ENCODE measurements around the gene BCAS3.
"Not testable (repeated sequence)": the region's sequence is repeated elsewhere in the genome, so short reads cannot be mapped to it uniquely, and the experiment has no call there.

BCAS3 gene

GRCh38 chr17:61431594-61432311, 754.1 kb downstream of the BCAS3 start:
- DNase-seq (ENCODE audit: low read depth) = no peak
- in situ Hi-C loops (cut with HindIII; ENCODE audit: low sequenced_read_pairs) = no loop called here
- no peak for TF ChIP-seq CTCF (IDR thresholded peaks at IDR 0.05; ENCODE audit: low read depth, low read length, missing control alignments)
- H3K4me3 ChIP-seq (ENCODE audit: low read depth, low read length) = no peak overlapping the region

GRCh38 chr17:61436273-61436672, 758.6 kb downstream of the BCAS3 start:
- in situ Hi-C loops (cut with HindIII; ENCODE audit: low sequenced_read_pairs) = no loop called here
- DNase-seq (ENCODE audit: low read depth) = no peak
- TF ChIP-seq CTCF (IDR thresholded peaks at IDR 0.05; ENCODE audit: low read depth, low read length, missing control alignments) = no peak
- H3K4me3 ChIP-seq (ENCODE audit: low read depth, low read length) = no peak overlapping the region

GRCh38 chr17:61436995-61437704, 759.5 kb downstream of the BCAS3 start:
- TF ChIP-seq CTCF (IDR thresholded peaks at IDR 0.05; ENCODE audit: low read depth, low read length, missing control alignments) = no peak
- in situ Hi-C loops (cut with HindIII; ENCODE audit: low sequenced_read_pairs) = no loop called here
- DNase-seq (ENCODE audit: low read depth) = no peak
- H3K4me3 ChIP-seq (ENCODE audit: low read depth, low read length) = no peak overlapping the region

- TF ChIP-seq CTCF (IDR thresholded peaks at IDR 0.05; ENCODE audit: low read depth, low read length, missing control alignments) = no peak
- in situ Hi-C loops (cut with HindIII; ENCODE audit: low sequenced_read_pairs) = no loop called here
- no peak for DNase-seq (ENCODE audit: low read depth)
- no peak overlapping the region for H3K4me3 ChIP-seq (ENCODE audit: low read depth, low read length)
Measured at GRCh38 chr17:61440697-61441096, 763.0 kb downstream of the BCAS3 start.

- in situ Hi-C loops (cut with HindIII; ENCODE audit: low sequenced_read_pairs); H3K4me3 ChIP-seq (ENCODE audit: low read depth, low read length); DNase-seq (ENCODE audit: low read depth): not testable (repeated sequence)
Measured at GRCh38 chr17:61441507-61441906, 763.9 kb downstream of the BCAS3 start.

GRCh38 chr17:61442136-61442775, 764.6 kb downstream of the BCAS3 start:
- in situ Hi-C loops (cut with HindIII; ENCODE audit: low sequenced_read_pairs) = no loop called here
- TF ChIP-seq CTCF (IDR thresholded peaks at IDR 0.05; ENCODE audit: low read depth, low read length, missing control alignments) = no peak
- H3K4me3 ChIP-seq (ENCODE audit: low read depth, low read length) = no peak overlapping the region
- DNase-seq (ENCODE audit: low read depth) = no peak

All from astrocyte of the cerebellum (primary cell).